K562 (cell line): Measurements from ENCODE around the gene SELPLG.

Source experiments
- EP300 ChIP-seq: IDR thresholded peaks from 2 replicates; pipeline ENCODE4 v1.6.1; 2012; ENCODE audit warnings: low read length, improper control_type of control experiment
- FOXM1 ChIP-seq, 2 experiments: fragments of 450-650 bp in 1 of 2; sonication (generic) in 1 of 2; formaldehyde crosslinking in 1 of 2; IDR thresholded peaks; 2 replicates each; pipeline versions ENCODE4 v1.6.1 to v1.9.0; 2017 to 2022; ENCODE audit warnings: low read depth in 2 of 2, mild to moderate bottlenecking in 2 of 2, missing genetic modification reagents in 1 of 2, moderate library complexity in 1 of 2
- NR3C1 ChIP-seq: sonication (generic); formaldehyde crosslinking; IDR thresholded peaks from 2 replicates; pipeline ENCODE4 v1.8.1; 2022; ENCODE audit warnings: missing genetic modification reagents
- PML ChIP-seq: IDR thresholded peaks from 2 replicates; pipeline ENCODE4 v1.6.1; 2012; ENCODE audit warnings: low read length, inconsistent platforms
- POLR2A ChIP-seq: fragments of 450-650 bp; conservative IDR thresholded peaks from 2 replicates; pipeline ENCODE4 v1.6.1; 2016
- ZNF785 ChIP-seq: fragments of 250-450 bp; sonication (Bioruptor Pico); IDR thresholded peaks from 2 replicates; pipeline ENCODE4 v1.4.0; 2020; ENCODE audit warnings: mild to moderate bottlenecking
- TF ChIP-seq, protein P1 (sequence below): sonication (generic); formaldehyde crosslinking; IDR thresholded peaks from 2 replicates; pipeline ENCODE4 v1.9.0; 2022; ENCODE audit warnings: mild to moderate bottlenecking, missing genetic modification reagents

DNA sequence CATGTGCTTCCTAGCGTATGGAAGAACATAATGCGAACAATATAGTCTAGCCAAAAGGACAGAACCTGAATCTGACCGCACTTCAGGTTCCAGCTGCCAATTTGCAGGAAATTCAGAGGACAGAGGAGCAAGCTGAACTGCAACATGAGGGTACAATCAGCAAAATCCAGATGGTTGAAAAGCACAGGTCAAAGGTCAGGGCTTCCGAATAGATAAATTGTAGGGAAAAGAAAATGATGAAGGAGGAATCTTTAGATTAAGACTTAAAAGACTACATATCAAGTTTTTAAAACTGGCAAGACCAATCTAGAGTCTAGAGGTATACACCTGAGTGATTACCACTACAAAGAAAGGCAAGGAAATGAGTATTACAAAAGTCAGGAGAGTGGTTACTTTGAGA lies 42.1 kb upstream of the SELPLG start:
- TF ChIP-seq EP300 (no peak), PML (no peak), FOXM1 (IDR thresholded peaks at IDR 0.05; ENCODE audit: low read depth) (no peak), FOXM1 (CRISPR knock-in tag; IDR thresholded peaks at IDR 0.05; ENCODE audit: low read depth) (no peak), NR3C1 (CRISPR knock-in tag) (no peak), POLR2A (no peak), ZNF785 (CRISPR knock-in tag) (no peak)
- TF ChIP-seq, protein P1, sequence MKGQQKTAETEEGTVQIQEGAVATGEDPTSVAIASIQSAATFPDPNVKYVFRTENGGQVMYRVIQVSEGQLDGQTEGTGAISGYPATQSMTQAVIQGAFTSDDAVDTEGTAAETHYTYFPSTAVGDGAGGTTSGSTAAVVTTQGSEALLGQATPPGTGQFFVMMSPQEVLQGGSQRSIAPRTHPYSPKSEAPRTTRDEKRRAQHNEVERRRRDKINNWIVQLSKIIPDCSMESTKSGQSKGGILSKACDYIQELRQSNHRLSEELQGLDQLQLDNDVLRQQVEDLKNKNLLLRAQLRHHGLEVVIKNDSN (CRISPR knock-in tag), result no peak
